Lower lobe of right lung (tissue), 2 donors: ENCODE data around the gene UBE2L6. TPM values are rescaled to one million over a fixed set of nuclear protein-coding genes. Genes with fewer than 3 reads are reported as not detected.

Experiments
- ATAC-seq, 2 donors: fragments of 200-7000 bp; cut with Tn5 transposase; one replicate each; pipeline ENCODE4 v1.9.1; 2020 to 2022; ENCODE audit warnings: mild to moderate bottlenecking in 2 of 2, moderate library complexity in 2 of 2
- DNase-seq: peaks from one replicate; pipeline ENCODE4 v3.0.0-alpha.2; 2020
- H3K27ac ChIP-seq: fragments of 200-600 bp; one replicate; pipeline ENCODE4 v1.8.0; 2022
- H3K27me3 ChIP-seq: fragments of 200-600 bp; one replicate; pipeline ENCODE4 v1.8.0; 2022; ENCODE audit warnings: low read depth
- H3K36me3 ChIP-seq: fragments of 200-600 bp; one replicate; pipeline ENCODE4 v1.8.0; 2022; ENCODE audit warnings: mild to moderate bottlenecking
- H3K4me1 ChIP-seq: fragments of 200-600 bp; one replicate; pipeline ENCODE4 v1.8.0; 2022
- H3K4me3 ChIP-seq: fragments of 200-600 bp; one replicate; pipeline ENCODE4 v1.8.0; 2022; ENCODE audit warnings: mild to moderate bottlenecking
- H3K9me3 ChIP-seq: fragments of 200-600 bp; one replicate; pipeline ENCODE4 v1.8.0; 2022
- intact Hi-C: fragments of 100-400 bp; cut with DNase I; formaldehyde crosslinking; loops from one replicate; pipeline ENCODE4 v1.11.0; 2022
- total RNA-seq: library from RNA; stranded (reverse); fragmentation: NEBNext Ultra II Directional; extraction: Animal tissue kit (Norgen Biotek cat#: 25700); gene quantifications from one replicate; pipeline ENCODE4 v1.2.1, GENCODE V29; 2021
- TF ChIP-seq, protein P1 (sequence below): fragments of 200-600 bp; IDR thresholded peaks from one replicate; pipeline ENCODE4 v1.8.0; 2022; ENCODE audit warnings: antibody characterized with exemption, mild to moderate bottlenecking
- donor health status: DM: no; HTN: yes; CAD: no; lungs with severe emphysema.

UBE2L6 gene
- total RNA-seq, 1 donor from 2014 or later, result 172 TPM

DNA sequence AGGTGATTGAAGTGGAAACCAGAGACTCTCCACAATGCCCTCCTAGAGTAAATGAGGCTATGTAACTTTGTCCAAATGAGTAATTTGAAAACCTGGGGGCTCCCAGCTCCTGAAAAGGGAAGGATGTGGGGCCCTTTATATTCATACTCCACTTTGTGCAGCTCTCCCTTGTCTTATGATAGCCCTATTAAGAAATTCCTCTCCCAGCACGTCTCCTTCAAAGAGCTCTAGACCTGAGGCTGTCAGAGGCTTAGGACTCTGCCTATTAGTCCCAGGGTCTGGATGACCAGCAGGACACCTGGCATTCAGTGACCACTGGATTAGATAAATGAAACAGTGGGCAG, 54.0 kb downstream of the UBE2L6 start:
- H3K36me3 ChIP-seq, result peaks cover 4% of the 10 kb centered on the region
- peak overlapping the region; percentile 97 for H3K4me3 ChIP-seq
- DNase-seq, result no peak
- TF ChIP-seq, protein P1, sequence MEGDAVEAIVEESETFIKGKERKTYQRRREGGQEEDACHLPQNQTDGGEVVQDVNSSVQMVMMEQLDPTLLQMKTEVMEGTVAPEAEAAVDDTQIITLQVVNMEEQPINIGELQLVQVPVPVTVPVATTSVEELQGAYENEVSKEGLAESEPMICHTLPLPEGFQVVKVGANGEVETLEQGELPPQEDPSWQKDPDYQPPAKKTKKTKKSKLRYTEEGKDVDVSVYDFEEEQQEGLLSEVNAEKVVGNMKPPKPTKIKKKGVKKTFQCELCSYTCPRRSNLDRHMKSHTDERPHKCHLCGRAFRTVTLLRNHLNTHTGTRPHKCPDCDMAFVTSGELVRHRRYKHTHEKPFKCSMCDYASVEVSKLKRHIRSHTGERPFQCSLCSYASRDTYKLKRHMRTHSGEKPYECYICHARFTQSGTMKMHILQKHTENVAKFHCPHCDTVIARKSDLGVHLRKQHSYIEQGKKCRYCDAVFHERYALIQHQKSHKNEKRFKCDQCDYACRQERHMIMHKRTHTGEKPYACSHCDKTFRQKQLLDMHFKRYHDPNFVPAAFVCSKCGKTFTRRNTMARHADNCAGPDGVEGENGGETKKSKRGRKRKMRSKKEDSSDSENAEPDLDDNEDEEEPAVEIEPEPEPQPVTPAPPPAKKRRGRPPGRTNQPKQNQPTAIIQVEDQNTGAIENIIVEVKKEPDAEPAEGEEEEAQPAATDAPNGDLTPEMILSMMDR, result no peak
- H3K27me3 ChIP-seq, result no peaks in the 10 kb centered on the region
- no peak for ATAC-seq
- no peak overlapping the region for H3K27ac ChIP-seq
- intact Hi-C loops, result no loop called here
- H3K4me1 ChIP-seq, result peaks cover 17% of the 10 kb centered on the region
- no peaks in the 10 kb centered on the region for H3K9me3 ChIP-seq

DNA sequence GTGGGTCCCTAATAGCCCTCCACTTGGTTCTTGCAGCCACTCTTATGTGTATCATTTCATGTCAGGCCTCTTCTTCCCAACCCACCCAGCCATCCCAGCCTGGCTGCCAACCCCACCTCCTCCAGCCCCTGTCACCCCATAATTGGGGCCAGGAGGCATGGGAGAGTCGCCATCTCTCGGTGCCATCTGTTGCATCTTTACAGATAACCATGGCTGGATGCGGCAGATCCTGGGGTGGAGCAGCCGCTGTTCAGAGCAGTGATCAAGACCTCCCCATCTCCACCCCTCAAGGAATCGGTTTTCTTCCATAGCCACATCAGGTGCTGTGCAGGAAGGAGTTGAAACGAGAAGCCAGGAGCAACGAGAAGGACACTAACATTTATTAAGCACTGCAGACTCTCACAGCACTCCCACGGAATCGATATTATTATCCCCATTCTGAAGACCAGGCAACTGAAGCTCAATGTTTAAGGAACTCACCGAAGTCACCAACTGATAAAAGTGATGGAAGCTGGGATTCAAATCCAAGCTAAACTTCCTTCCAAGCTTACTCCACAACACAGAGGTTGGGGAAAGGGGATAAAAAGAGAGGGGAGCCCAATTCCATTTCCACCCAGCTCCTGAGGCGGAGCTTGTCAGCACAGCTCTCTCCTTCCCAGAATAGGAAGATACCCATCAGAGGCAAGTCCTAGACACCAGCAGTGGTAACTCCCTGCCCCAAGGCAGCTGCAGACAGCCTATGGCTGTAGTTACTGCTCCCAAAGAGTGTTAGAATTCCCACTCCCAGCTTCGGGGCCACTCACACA, 54.6 kb downstream of the UBE2L6 start:
- Histone ChIP-seq H3K27ac (no peak overlapping the region), H3K27me3 (no peaks in the 10 kb centered on the region), H3K4me3 (no peak overlapping the region), H3K4me1 (peaks cover 17% of the 10 kb centered on the region), H3K36me3 (peaks cover 6% of the 10 kb centered on the region), H3K9me3 (no peaks in the 10 kb centered on the region)
- TF ChIP-seq, protein P1, result no peak
- ATAC-seq (no peak), DNase-seq (no peak)
- intact Hi-C loops, result no loop called here

DNA sequence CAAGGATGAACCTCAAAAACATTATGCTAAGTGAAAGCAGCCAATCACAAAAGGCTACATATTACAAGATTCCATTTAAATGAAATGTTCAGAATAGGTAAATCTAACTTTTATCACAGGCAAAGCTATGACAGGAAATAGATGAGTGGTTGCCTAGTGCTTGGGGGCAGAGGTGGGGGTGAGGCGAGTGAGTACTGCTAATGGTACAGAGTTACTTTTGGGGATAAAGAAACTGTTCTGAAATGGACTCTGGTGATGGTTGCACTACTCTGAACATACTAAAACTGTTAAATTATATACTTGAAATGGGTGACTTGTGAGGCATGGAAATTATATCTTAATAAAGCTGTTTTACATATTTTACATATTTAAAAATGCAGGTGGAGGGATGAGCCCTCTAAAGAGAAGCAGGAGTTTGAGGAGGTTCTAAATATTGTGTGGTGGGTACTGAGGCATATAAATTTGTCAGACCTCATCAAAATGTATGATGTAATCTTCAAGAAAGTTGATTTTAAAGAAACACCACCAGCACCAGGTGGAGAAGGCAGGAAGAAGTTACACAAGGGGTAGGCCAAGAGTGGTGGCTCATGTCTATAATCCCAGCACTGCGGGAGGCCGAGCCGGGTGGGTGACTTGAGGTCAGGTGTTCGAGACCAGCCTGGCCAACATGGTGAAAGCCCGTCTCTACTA, 55.6 kb downstream of the UBE2L6 start:
- Histone ChIP-seq H3K36me3 (peaks cover 6% of the 10 kb centered on the region), H3K4me3 (no peak overlapping the region), H3K9me3 (no peaks in the 10 kb centered on the region), H3K27me3 (no peaks in the 10 kb centered on the region), H3K4me1 (peaks cover 17% of the 10 kb centered on the region), H3K27ac (no peak overlapping the region)
- no peak for DNase-seq
- TF ChIP-seq, protein P1, result no peak
- intact Hi-C loops, result no loop called here
- ATAC-seq, result no peak

DNA sequence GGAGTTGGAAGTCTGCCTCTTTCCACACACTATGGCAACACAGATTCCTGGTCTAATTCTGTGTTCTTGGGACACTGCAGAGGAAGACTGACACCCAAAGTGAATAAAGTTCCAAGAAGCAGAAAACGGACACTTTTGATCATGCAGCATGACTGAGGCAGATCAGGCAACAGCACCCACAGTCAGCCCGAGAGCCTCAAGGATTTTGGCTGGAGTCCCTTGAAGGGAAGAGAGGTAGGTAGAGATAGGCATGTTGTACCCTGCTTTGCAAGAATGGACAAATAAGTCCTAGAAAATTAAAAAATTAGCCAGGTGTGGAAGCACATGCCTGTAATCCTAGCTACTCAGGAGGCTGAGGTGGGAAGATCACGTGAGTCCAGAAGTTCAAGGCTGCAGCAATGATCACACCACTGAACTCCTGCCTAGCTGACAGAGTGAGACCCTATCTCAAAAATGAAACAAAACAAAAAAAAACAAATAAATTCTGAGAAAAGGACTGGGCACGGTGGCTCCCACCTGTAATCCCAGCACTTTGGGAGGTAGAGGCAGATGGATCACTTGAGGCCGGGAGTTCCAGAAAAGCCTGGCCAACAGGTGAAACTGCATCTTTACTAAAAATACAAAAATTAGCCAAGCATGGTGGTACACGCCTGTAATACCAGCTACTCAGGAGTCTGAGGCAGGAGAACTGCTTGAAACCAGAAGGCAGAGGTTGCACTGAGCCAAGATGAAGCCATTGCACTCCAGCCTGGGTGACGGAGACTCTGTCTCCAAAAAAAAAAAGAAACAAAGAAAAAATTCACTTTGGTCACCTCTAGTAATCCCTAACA, 58.9 kb downstream of the UBE2L6 start:
- Histone ChIP-seq H3K9me3 (no peaks in the 10 kb centered on the region), H3K36me3 (peaks cover 12% of the 10 kb centered on the region), H3K4me1 (peaks cover 5% of the 10 kb centered on the region), H3K27ac (no peak overlapping the region), H3K27me3 (no peaks in the 10 kb centered on the region), H3K4me3 (no peak overlapping the region)
- TF ChIP-seq, protein P1, result no peak
- intact Hi-C loops, result no loop called here
- ATAC-seq, result no peak
- no peak for DNase-seq

DNA sequence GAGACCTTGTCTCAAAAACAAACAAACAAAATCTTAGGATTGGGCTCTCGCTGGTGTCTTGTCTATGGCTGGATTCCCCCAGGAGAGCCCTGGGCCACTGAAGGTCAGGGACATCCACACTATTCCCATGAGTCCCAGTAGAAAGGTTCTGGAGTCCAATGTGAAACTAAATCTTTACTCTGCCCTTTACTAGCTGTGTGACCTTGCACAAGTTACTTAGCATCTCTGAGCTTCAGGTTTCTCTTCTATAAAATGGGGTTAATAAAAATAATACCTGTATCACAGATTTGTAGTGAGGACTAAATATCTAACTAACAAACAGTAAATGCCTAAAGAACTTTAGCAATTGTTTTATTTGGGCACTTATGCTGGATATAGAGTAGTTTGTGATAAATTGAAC, 61.0 kb downstream of the UBE2L6 start:
- no peaks in the 10 kb centered on the region for H3K27me3 ChIP-seq
- no peak overlapping the region for H3K4me3 ChIP-seq
- no peak for ATAC-seq
- intact Hi-C loops, result no loop called here
- H3K4me1 ChIP-seq, result peaks cover 1% of the 10 kb centered on the region
- H3K27ac ChIP-seq, result no peak overlapping the region
- TF ChIP-seq, protein P1, result no peak
- no peak for DNase-seq
- H3K36me3 ChIP-seq, result peaks cover 12% of the 10 kb centered on the region
- H3K9me3 ChIP-seq, result no peaks in the 10 kb centered on the region
